ENCODE data around the gene PRAMEF1.
"Not testable (repeated sequence)": the region's sequence is repeated elsewhere in the genome, so short reads cannot be mapped to it uniquely, and the experiment has no call there.

Gene PRAMEF1

DNA sequence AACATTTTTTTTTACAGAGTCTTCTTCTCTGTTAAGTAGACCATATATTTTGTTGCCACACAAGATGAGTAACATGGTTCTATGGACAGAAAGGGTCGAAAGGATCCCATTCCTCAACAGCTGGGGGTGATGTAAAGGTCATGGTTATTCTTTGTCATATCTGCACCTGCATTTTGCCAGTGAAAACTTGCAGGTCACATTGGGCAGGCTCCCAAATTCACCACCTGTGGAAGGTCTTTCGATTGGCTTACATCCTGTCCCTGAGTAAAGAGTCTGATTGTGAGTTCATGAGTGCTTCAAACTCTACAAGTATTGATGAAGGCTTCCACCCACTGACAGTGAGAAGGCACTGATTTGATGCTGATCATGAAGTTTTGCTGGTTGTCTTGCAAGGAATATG, 42.1 kb downstream of the PRAMEF1 start:
- H3K36me3 ChIP-seq (ENCODE audit: insufficient read depth, low read length); H3K27me3 ChIP-seq (ENCODE audit: control insufficient read depth, insufficient read depth, low read length); H3K9me3 ChIP-seq (replicated peaks; ENCODE audit: low read length); H3K4me1 ChIP-seq (ENCODE audit: control insufficient read depth, insufficient read depth, low read length); H3K4me3 ChIP-seq (ENCODE audit: low read length); H3K4me2 ChIP-seq (ENCODE audit: low read length); H3K9ac ChIP-seq (ENCODE audit: low read depth, low read length): not testable (repeated sequence)
